K562 (cell line): ENCODE measurements around the gene ITGA11. TPM values are rescaled to one million over a fixed set of nuclear protein-coding genes. Genes with fewer than 3 reads are reported as not detected.

Source experiments
- ATAC-seq: fragments of 200-7000 bp; cut with Tn5 transposase; 3 replicates; pipeline ENCODE4 v1.9.1; 2020; ENCODE audit warnings: moderate library complexity
- BruUV-seq: library from RNA; stranded (reverse); fragments of 400-500 nt; replicated peaks from 2 replicates; lab custom pipeline; 2021; lab: Mats Ljungman, UMichigan
- CTCF ChIA-PET: fragments of 300-600 bp; formaldehyde crosslinking; extraction: SDS; loops from one replicate; lab custom pipeline; 2021; ENCODE audit warnings: low intra/inter-chr PET ratio; lab: Yijun Ruan, JAX
- POLR2A ChIA-PET: fragments of 300-600, 350-650 bp; sonication (Branson Sonifier 250); formaldehyde crosslinking; extraction: SDS; loops from one replicate; lab custom pipeline; 2021; ENCODE audit warnings: antibody characterized with exemption, inconsistent platforms; lab: Yijun Ruan, JAX
- DNase-seq, 4 experiments: peaks; one replicate each; pipeline versions ENCODE4 v3.0.0 to v3.0.0-alpha.2; 2011 to 2018; ENCODE audit warnings: low spot score in 3 of 4, mixed read lengths in 3 of 4; ENCODE audit errors: extremely low read depth in 1 of 4
- FAIRE-seq: peaks from 2 replicates; lab custom pipeline; 2011; peaks lifted over from hg19 to GRCh38; lab: Jason Lieb, UNC
- H2AFZ ChIP-seq: 2 replicates; pipeline ENCODE4 v1.6.0; 2011; ENCODE audit warnings: low read depth, low read length, control low read depth, inconsistent platforms
- H3K27ac ChIP-seq: fragments of 200-600 bp; 3 replicates; pipeline ENCODE4 v1.8.0; 2011; ENCODE audit warnings: low read depth, mild to moderate bottlenecking, control low read depth, inconsistent platforms, low read length, moderate library complexity, mixed read lengths; ENCODE audit errors: extremely low read depth
- H3K27me3 ChIP-seq, 2 experiments: fragments of 300-600 bp in 1 of 2; 2 replicates in 1 of 2; 3 replicates in 1 of 2; pipeline versions ENCODE4 v1.6.0 to v1.8.0; 2011; ENCODE audit warnings: inconsistent platforms in 2 of 2, low read length in 2 of 2, mild to moderate bottlenecking in 1 of 2, mixed read lengths in 1 of 2, moderate library complexity in 1 of 2; ENCODE audit not compliant: control insufficient read depth in 2 of 2, insufficient read depth in 2 of 2
- H3K36me3 ChIP-seq: fragments of 300-600 bp; 3 replicates; pipeline ENCODE4 v1.8.0; 2011; ENCODE audit warnings: mild to moderate bottlenecking, low read length, inconsistent platforms; ENCODE audit not compliant: control insufficient read depth, insufficient read depth
- H3K4me1 ChIP-seq, 2 experiments: fragments of 200-600 bp in 1 of 2; replicated peaks in 1 of 2; 2 replicates in 1 of 2; 3 replicates in 1 of 2; pipeline versions ENCODE4 v1.5.1 to v1.8.0; 2011; ENCODE audit warnings: inconsistent platforms in 2 of 2, low read length in 2 of 2, mild to moderate bottlenecking in 1 of 2, mixed read lengths in 1 of 2, moderate library complexity in 1 of 2; ENCODE audit not compliant: control insufficient read depth in 2 of 2, insufficient read depth in 2 of 2
- H3K4me2 ChIP-seq: 2 replicates; pipeline ENCODE4 v1.6.1; 2011; ENCODE audit warnings: low read length, control low read depth, inconsistent platforms, mixed read lengths; ENCODE audit not compliant: insufficient read depth
- H3K4me3 ChIP-seq: fragments of 200-600 bp; sonication (generic), shearing (Covaris generic); 2 replicates; pipeline ENCODE4 v1.5.1; 2016; ENCODE audit warnings: control low read depth, inconsistent platforms
- H3K79me2 ChIP-seq: fragments of 200-600 bp; 3 replicates; pipeline ENCODE4 v1.8.0; 2011; ENCODE audit warnings: low read length, inconsistent platforms; ENCODE audit not compliant: control insufficient read depth, insufficient read depth
- H3K9ac ChIP-seq, 2 experiments: 2 replicates each; pipeline versions ENCODE4 v1.6.0 to v1.6.1; 2011; ENCODE audit warnings: low read depth in 2 of 2, low read length in 2 of 2, control low read depth in 1 of 2, inconsistent platforms in 1 of 2, mild to moderate bottlenecking in 1 of 2, mixed read lengths in 1 of 2; ENCODE audit not compliant: insufficient read depth in 1 of 2
- H3K9me1 ChIP-seq: one replicate; pipeline ENCODE4 v1.6.0; 2011; ENCODE audit warnings: inconsistent platforms, mild to moderate bottlenecking, low read length, moderate library complexity; ENCODE audit not compliant: control insufficient read depth, insufficient read depth
- H3K9me3 ChIP-seq: replicated peaks from 2 replicates; pipeline ENCODE4 v1.5.1; 2011; ENCODE audit warnings: low read depth, low read length, inconsistent platforms; ENCODE audit not compliant: control insufficient read depth, insufficient read depth
- H4K20me1 ChIP-seq: replicated peaks from 2 replicates; pipeline ENCODE4 v1.6.1; 2011; ENCODE audit warnings: low read length, inconsistent platforms, mixed read lengths; ENCODE audit not compliant: control insufficient read depth, insufficient read depth
- BHLHE40 ChIP-seq: IDR thresholded peaks from 2 replicates; pipeline ENCODE4 v1.6.1; 2011; ENCODE audit warnings: low read length, improper control_type of control experiment
- BRCA1 ChIP-seq, 2 experiments: fragments of 450-650 bp in 1 of 2; sonication (generic) in 1 of 2; formaldehyde crosslinking in 1 of 2; IDR thresholded peaks; 2 replicates each; pipeline versions ENCODE4 v1.5.0 to v1.6.1; 2017 to 2020; ENCODE audit warnings: mild to moderate bottlenecking in 1 of 2, missing genetic modification reagents in 1 of 2
- GMEB1 ChIP-seq: fragments of 250-450 bp; sonication (Bioruptor Pico); IDR thresholded peaks from 2 replicates; pipeline ENCODE4 v1.4.0; 2020; ENCODE audit warnings: mild to moderate bottlenecking
- HDAC6 ChIP-seq: IDR thresholded peaks from 2 replicates; pipeline ENCODE4 v1.6.1; 2012; ENCODE audit warnings: low read depth, mild to moderate bottlenecking, control low read depth, inconsistent platforms, low read length, moderate library complexity
- ILF3 ChIP-seq: fragments of 450-650 bp; IDR thresholded peaks from 2 replicates; pipeline ENCODE4 v1.6.1; 2018; ENCODE audit warnings: antibody characterized with exemption, mild to moderate bottlenecking, moderate library complexity, borderline replicate concordance
- JUNB ChIP-seq: fragments of 450-650 bp; formaldehyde crosslinking; conservative IDR thresholded peaks from 2 replicates; pipeline ENCODE4 v1.4.0; 2020; ENCODE audit warnings: mild to moderate bottlenecking
- KLF10 ChIP-seq: fragments of 250-450 bp; sonication (Bioruptor Pico); IDR thresholded peaks from 2 replicates; pipeline ENCODE4 v1.6.1; 2021; ENCODE audit warnings: matching md5 sums
- MTA2 ChIP-seq: fragments of 450-650 bp; IDR thresholded peaks from 2 replicates; pipeline ENCODE4 v1.6.1; 2016; ENCODE audit warnings: low read depth
- NR4A1 ChIP-seq, 2 experiments: fragments of 250-450 bp in 1 of 2; fragments of 450-650 bp in 1 of 2; sonication (Bioruptor Pico) in 1 of 2; IDR thresholded peaks; 2 replicates each; pipeline versions ENCODE4 v1.4.0 to v1.6.1; 2016 to 2020; ENCODE audit warnings: mild to moderate bottlenecking in 2 of 2, missing compliant biosample characterization in 1 of 2, missing genetic modification characterization in 1 of 2, moderate library complexity in 1 of 2
- PTTG1 ChIP-seq: fragments of 450-650 bp; IDR thresholded peaks from 2 replicates; pipeline ENCODE4 v1.6.1; 2016; ENCODE audit warnings: low read depth, mild to moderate bottlenecking, missing genetic modification characterization, missing compliant biosample characterization
- STAT5B ChIP-seq: fragments of 250-450 bp; sonication (Bioruptor Pico); IDR thresholded peaks from 2 replicates; pipeline ENCODE4 v1.8.0; 2021; ENCODE audit warnings: mild to moderate bottlenecking, inconsistent platforms
- THAP12 ChIP-seq: fragments of 250-450 bp; sonication (Bioruptor Pico); IDR thresholded peaks from 2 replicates; pipeline ENCODE4 v1.9.0; 2021; ENCODE audit warnings: mild to moderate bottlenecking, inconsistent platforms
- ZNF75A ChIP-seq: fragments of 450-650 bp; formaldehyde crosslinking; IDR thresholded peaks from 2 replicates; pipeline ENCODE4 v1.4.0; 2020; ENCODE audit warnings: mild to moderate bottlenecking
- WGBS: fragments of 100-300 bp; shearing (Covaris generic); methylation state at CpG from one replicate; pipeline ENCODE4 v1.1.6; 2016; ENCODE audit warnings: low coverage, mixed read lengths; ENCODE audit not compliant: insufficient coverage; ENCODE audit errors: missing lambda C conversion rate; 5-methylcytosine and 5-hydroxymethylcytosine counted together
- in situ Hi-C: fragments of 300-500 bp; cut with MboI; formaldehyde crosslinking; loops from 4 replicates; pipeline ENCODE4 v1.15.0; 2018; ENCODE audit warnings: inconsistent platforms, mixed read lengths
- intact Hi-C: fragments of 100-400 bp; cut with micrococcal nuclease; formaldehyde crosslinking; loops from 2 replicates; pipeline ENCODE4 v1.14.2; 2022
- polyA plus RNA-seq, 8 experiments: library from polyadenylated mRNA; depleted of rRNA in 4 of 8; stranded (reverse) in 5 of 8; unstranded in 3 of 8; fragments of >200 nt; fragmentation: Nextera tagmentation in 2 of 8; fragmentation: Illumina TruSeq in 1 of 8; extraction: Ambion mirVana in 2 of 8; extraction: Trizol in 1 of 8; gene quantifications; 2 replicates each; pipeline versions ENCODE4 v1.2.1 to v1.2.3, GENCODE V29; 2011 to 2014; ENCODE audit warnings: inconsistent platforms in 1 of 8, missing spikeins in 1 of 8
- total RNA-seq, 7 experiments: library from RNA; depleted of rRNA in 6 of 7; stranded (reverse); fragments of >200 nt in 6 of 7; fragmentation: Illumina TruSeq in 2 of 7; extraction: Trizol in 2 of 7; gene quantifications; 2 replicates each; pipeline versions ENCODE4 v1.2.1 to v1.2.3, GENCODE V29; 2011 to 2021; ENCODE audit warnings: low replicate concordance in 1 of 7
- TF ChIP-seq, protein P1 (sequence below), 2 experiments: fragments of 450-650 bp; conservative IDR thresholded peaks; 2 replicates each; pipeline ENCODE4 v1.6.1; 2017; ENCODE audit warnings: mild to moderate bottlenecking in 2 of 2, moderate library complexity in 2 of 2
- TF ChIP-seq, protein P2 (sequence below): fragments of 250-450 bp; sonication (Bioruptor Pico); IDR thresholded peaks from 2 replicates; pipeline ENCODE4 v1.5.0; 2022; ENCODE audit warnings: mild to moderate bottlenecking

Gene ITGA11
- total and polyA plus RNA-seq, 9 of the 15 experiments (the other 6 are each of a cell fraction or from before 2014, with no cell fraction given), result 0.01 TPM; not detected in 8

- peaks cover 2% of the 10 kb centered on the region; the same call in 1 of the 2 replicates for H4K20me1 ChIP-seq
- H3K4me3 ChIP-seq, result no peak overlapping the region
- no peaks in the 10 kb centered on the region; a peak in 1 of 5 replicates for H3K4me1 ChIP-seq
- H3K9me3 ChIP-seq, result no peaks in the 10 kb centered on the region
- no peak overlapping the region for H2AFZ ChIP-seq
- H3K4me2 ChIP-seq, result no peak overlapping the region
- in situ Hi-C loops (no loop called here), intact Hi-C loops (no loop called here)
- ChIA-PET POLR2A (no interaction called here), CTCF (no interaction called here)
- no peak overlapping the region for H3K9ac ChIP-seq
- BruUV-seq, result no TSS peak
- peaks cover 33 to 79% of the 10 kb centered on the region in 2 experiments for H3K27me3 ChIP-seq
- H3K9me1 ChIP-seq, result no peaks in the 10 kb centered on the region
- no peak for DNase-seq
- no peaks in the 10 kb centered on the region for H3K79me2 ChIP-seq
- ATAC-seq, result no peak
- FAIRE-seq, result no peak
- no peak overlapping the region for H3K27ac ChIP-seq
- WGBS, result 0% methylated on average over 7 of the region's 10 CpGs
- H3K36me3 ChIP-seq, result no peaks in the 10 kb centered on the region
- TF ChIP-seq JUNB (CRISPR knock-in tag) (no peak), BHLHE40 (no peak), ILF3 (no peak), GMEB1 (CRISPR knock-in tag) (no peak), PTTG1 (tag) (no peak), NR4A1 (CRISPR knock-in tag; IDR thresholded peaks at IDR 0.05) (no peak), NR4A1 (tag; IDR thresholded peaks at IDR 0.05) (no peak), HDAC6 (no peak), KLF10 (CRISPR knock-in tag) (no peak), BRCA1 (IDR thresholded peaks at IDR 0.05) (no peak), BRCA1 (CRISPR knock-in tag; IDR thresholded peaks at IDR 0.05) (no peak), THAP12 (CRISPR knock-in tag) (no peak), ZNF75A (no peak), STAT5B (CRISPR knock-in tag) (no peak), MTA2 (no peak)
- TF ChIP-seq, protein P1, sequence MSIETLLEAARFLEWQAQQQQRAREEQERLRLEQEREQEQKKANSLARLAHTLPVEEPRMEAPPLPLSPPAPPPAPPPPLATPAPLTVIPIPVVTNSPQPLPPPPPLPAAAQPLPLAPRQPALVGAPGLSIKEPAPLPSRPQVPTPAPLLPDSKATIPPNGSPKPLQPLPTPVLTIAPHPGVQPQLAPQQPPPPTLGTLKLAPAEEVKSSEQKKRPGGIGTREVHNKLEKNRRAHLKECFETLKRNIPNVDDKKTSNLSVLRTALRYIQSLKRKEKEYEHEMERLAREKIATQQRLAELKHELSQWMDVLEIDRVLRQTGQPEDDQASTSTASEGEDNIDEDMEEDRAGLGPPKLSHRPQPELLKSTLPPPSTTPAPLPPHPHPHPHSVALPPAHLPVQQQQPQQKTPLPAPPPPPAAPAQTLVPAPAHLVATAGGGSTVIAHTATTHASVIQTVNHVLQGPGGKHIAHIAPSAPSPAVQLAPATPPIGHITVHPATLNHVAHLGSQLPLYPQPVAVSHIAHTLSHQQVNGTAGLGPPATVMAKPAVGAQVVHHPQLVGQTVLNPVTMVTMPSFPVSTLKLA (conservative IDR thresholded peaks at IDR 0.05), result no peak
- TF ChIP-seq, protein P2, sequence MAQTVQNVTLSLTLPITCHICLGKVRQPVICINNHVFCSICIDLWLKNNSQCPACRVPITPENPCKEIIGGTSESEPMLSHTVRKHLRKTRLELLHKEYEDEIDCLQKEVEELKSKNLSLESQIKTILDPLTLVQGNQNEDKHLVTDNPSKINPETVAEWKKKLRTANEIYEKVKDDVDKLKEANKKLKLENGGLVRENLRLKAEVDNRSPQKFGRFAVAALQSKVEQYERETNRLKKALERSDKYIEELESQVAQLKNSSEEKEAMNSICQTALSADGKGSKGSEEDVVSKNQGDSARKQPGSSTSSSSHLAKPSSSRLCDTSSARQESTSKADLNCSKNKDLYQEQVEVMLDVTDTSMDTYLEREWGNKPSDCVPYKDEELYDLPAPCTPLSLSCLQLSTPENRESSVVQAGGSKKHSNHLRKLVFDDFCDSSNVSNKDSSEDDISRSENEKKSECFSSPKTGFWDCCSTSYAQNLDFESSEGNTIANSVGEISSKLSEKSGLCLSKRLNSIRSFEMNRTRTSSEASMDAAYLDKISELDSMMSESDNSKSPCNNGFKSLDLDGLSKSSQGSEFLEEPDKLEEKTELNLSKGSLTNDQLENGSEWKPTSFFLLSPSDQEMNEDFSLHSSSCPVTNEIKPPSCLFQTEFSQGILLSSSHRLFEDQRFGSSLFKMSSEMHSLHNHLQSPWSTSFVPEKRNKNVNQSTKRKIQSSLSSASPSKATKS, result no peak
These were observed 101.1 kb downstream of the ITGA11 start for GRCh38 chr15:68330901-68331300.
